ENCODE data around the gene ARPC1B.

The ARPC1B gene

DNA sequence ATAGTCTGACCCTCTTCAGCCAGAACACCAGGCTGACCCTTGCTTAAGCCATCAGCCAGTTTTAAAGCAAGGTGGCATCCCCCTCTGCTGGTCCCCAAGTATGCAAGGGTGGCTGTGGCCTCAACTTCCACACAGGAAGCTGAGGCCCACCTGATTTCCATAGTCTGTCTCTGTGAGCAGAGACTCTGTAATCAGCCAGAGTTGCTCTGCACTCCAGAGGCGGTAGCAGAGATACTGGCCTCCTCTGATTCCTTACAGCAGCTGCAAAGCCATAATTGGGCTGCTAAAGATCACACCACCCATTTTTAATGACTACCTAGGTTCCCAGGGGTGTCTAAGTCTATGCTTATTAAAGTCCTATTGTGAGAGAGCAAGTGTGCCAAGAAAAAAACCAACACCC lies 32.0 kb downstream of the ARPC1B start:
- Histone ChIP-seq H3K36me3 (ENCODE audit: insufficient read depth, low read length) (peaks cover 49% of the 10 kb centered on the region), H3F3A (ENCODE audit: insufficient read depth, low read length) (no peaks in the 10 kb centered on the region), H4K20me1 (ENCODE audit: insufficient read depth, low read length) (no peaks in the 10 kb centered on the region), H3K9me2 (ENCODE audit: low read depth, low read length) (no peaks in the 10 kb centered on the region), H3K4me3 (ENCODE audit: low read depth, low read length, poor library complexity, severe bottlenecking) (peak overlapping the region; percentile 79), H3K9ac (ENCODE audit: low read length) (peak overlapping the region; percentile 86), H3K27ac (ENCODE audit: low read depth, low read length, poor library complexity, severe bottlenecking) (peak overlapping the region; percentile 39), H3K79me2 (ENCODE audit: insufficient read depth, low read length) (peaks cover 52% of the 10 kb centered on the region), H3K9me3 (ENCODE audit: low read length) (no peaks in the 10 kb centered on the region), H3K4me1 (ENCODE audit: insufficient read depth, low read length, severe bottlenecking) (peaks cover 32% of the 10 kb centered on the region), H3K4me2 (ENCODE audit: low read length) (peak overlapping the region; percentile 79), H3K27me3 (ENCODE audit: insufficient read depth, low read length) (no peaks in the 10 kb centered on the region), H2AFZ (ENCODE audit: low read length) (no peak overlapping the region)
- TF ChIP-seq, protein P1, sequence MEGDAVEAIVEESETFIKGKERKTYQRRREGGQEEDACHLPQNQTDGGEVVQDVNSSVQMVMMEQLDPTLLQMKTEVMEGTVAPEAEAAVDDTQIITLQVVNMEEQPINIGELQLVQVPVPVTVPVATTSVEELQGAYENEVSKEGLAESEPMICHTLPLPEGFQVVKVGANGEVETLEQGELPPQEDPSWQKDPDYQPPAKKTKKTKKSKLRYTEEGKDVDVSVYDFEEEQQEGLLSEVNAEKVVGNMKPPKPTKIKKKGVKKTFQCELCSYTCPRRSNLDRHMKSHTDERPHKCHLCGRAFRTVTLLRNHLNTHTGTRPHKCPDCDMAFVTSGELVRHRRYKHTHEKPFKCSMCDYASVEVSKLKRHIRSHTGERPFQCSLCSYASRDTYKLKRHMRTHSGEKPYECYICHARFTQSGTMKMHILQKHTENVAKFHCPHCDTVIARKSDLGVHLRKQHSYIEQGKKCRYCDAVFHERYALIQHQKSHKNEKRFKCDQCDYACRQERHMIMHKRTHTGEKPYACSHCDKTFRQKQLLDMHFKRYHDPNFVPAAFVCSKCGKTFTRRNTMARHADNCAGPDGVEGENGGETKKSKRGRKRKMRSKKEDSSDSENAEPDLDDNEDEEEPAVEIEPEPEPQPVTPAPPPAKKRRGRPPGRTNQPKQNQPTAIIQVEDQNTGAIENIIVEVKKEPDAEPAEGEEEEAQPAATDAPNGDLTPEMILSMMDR (IDR thresholded peaks at IDR 0.05; ENCODE audit: low read length) = peak; percentile 38; the same call in 1 of the 2 replicates
- TF ChIP-seq EZH2 (IDR thresholded peaks at IDR 0.05; ENCODE audit: borderline replicate concordance, low read length) = no peak

DNA sequence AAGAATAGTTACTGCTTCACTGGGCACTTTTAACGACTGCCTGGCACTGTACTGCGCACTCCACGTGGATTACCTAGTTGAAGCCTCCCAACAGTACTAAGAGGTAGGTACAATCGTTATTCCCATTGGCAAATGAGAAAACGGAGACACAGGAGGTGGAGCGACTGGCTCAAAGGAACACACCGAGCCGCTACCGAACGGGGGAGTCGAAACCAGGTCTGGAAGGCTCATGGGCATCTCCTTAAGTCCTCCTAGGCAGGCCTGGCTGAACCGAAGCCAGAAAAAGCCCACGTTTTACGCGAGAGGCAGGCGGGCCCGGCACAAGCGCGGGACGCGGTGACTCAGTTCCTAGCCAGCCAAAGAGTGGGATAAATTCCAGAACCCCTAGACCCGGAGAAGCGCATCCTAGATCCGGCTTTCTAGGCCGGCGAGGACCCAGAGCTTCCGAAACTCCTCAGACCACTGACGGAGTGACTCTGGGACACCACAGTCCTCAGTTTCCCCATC lies 33.4 kb downstream of the ARPC1B start:
- Histone ChIP-seq H3K9ac (ENCODE audit: low read length) (peak overlapping the region; percentile 86), H3K4me1 (ENCODE audit: insufficient read depth, low read length, severe bottlenecking) (peaks cover 32% of the 10 kb centered on the region), H3K9me3 (ENCODE audit: low read length) (no peaks in the 10 kb centered on the region), H3K79me2 (ENCODE audit: insufficient read depth, low read length) (peaks cover 52% of the 10 kb centered on the region), H3K27ac (ENCODE audit: low read depth, low read length, poor library complexity, severe bottlenecking) (peak overlapping the region; percentile 39), H3K27me3 (ENCODE audit: insufficient read depth, low read length) (no peaks in the 10 kb centered on the region), H3K4me3 (ENCODE audit: low read depth, low read length, poor library complexity, severe bottlenecking) (peak overlapping the region; percentile 79), H2AFZ (ENCODE audit: low read length) (no peak overlapping the region), H3K9me2 (ENCODE audit: low read depth, low read length) (no peaks in the 10 kb centered on the region), H3K36me3 (ENCODE audit: insufficient read depth, low read length) (peaks cover 49% of the 10 kb centered on the region), H4K20me1 (ENCODE audit: insufficient read depth, low read length) (no peaks in the 10 kb centered on the region), H3K4me2 (ENCODE audit: low read length) (peak overlapping the region; percentile 79), H3F3A (ENCODE audit: insufficient read depth, low read length) (no peaks in the 10 kb centered on the region)
- TF ChIP-seq EZH2 (IDR thresholded peaks at IDR 0.05; ENCODE audit: borderline replicate concordance, low read length) = no peak
- TF ChIP-seq, protein P1 (IDR thresholded peaks at IDR 0.05; ENCODE audit: low read length) = no peak

DNA sequence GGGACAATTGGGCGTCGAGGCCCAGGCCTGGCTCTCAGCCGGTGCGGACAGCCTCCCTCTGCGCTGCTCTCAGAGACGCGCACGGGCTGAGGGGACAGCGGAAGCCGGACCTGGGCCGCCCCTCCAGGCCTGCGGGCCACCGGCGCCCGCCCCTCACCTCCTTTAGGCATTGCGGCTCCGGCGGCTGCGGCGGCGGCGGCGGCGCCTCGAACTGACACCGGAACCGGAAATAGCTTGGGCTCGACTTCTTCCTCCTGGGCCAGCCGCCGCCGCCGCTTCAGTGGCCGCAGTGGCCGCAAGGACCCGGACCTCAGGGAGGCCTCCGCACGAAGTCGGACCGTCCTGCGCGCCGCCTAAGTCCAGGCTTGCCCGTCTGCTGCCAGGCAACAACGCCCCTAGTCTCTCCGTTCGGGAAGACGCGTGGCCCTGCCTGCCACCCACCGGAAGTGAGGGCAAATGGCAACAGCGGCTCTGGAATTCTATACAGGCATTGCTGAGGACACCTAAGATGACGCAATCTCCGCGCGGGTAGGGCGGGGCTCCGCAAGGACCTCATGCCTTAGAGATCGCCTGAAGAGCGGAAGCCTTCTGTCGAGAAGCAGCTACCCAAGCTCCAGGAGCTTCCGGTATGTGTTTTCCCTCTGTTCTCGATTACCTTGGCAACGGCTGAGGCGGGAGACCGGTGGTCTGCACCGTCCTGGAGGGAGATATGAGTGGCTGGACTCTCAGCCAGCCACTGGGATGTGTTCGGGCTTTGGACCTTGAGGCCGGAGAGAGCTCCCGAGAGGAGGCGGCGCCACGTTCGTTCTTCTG lies 34.1 kb downstream of the ARPC1B start, which contains the start of the genes BUD31 and PDAP1:
BUD31 (plus strand) TSS at position 591 of the 813 bp plus-strand sequence. CDS start 2,124 bp downstream, outside the sequence.
PDAP1 (minus strand) TSS at position 219 of the 813 bp plus-strand sequence; CDS start at position 170, 49 bp downstream.
- H3K9me3 ChIP-seq (ENCODE audit: low read length) = no peaks in the 10 kb centered on the region
- peak within 1 kb of the TSS; percentile 79 for H3K4me3 ChIP-seq (ENCODE audit: low read depth, low read length, poor library complexity, severe bottlenecking)
- H3K79me2 ChIP-seq (ENCODE audit: insufficient read depth, low read length) = peaks cover 52% of the 10 kb centered on the region
- H3K4me1 ChIP-seq (ENCODE audit: insufficient read depth, low read length, severe bottlenecking) = peaks cover 32% of the 10 kb centered on the region
- H3K27me3 ChIP-seq (ENCODE audit: insufficient read depth, low read length) = no peaks in the 10 kb centered on the region
- H3K9ac ChIP-seq (ENCODE audit: low read length) = peak within 1 kb of the TSS; percentile 86
- H2AFZ ChIP-seq (ENCODE audit: low read length) = no peak within 1 kb of the TSS
- H3F3A ChIP-seq (ENCODE audit: insufficient read depth, low read length) = no peaks in the 10 kb centered on the region
- H3K36me3 ChIP-seq (ENCODE audit: insufficient read depth, low read length) = peaks cover 49% of the 10 kb centered on the region
- no peaks in the 10 kb centered on the region for H3K9me2 ChIP-seq (ENCODE audit: low read depth, low read length)
- peak within 1 kb of the TSS; percentile 79 for H3K4me2 ChIP-seq (ENCODE audit: low read length)
- TF ChIP-seq EZH2 (IDR thresholded peaks at IDR 0.05; ENCODE audit: borderline replicate concordance, low read length) = no peak
- TF ChIP-seq, protein P1 (IDR thresholded peaks at IDR 0.05; ENCODE audit: low read length) = no peak
- no peaks in the 10 kb centered on the region for H4K20me1 ChIP-seq (ENCODE audit: insufficient read depth, low read length)
- peak within 1 kb of the TSS; percentile 71 for H3K27ac ChIP-seq (ENCODE audit: low read depth, low read length, poor library complexity, severe bottlenecking)

Measured in OCI-LY1 (cell line).